NB4 (cell line): ENCODE results near the gene ANO9.

ENCODE experiments used
- CTCF ChIP-seq: IDR thresholded peaks from one replicate; pipeline ENCODE4 v1.5.1; 2012; ENCODE audit warnings: low read depth, low read length
- MAX ChIP-seq: IDR thresholded peaks from 2 replicates; pipeline ENCODE4 v1.6.1; 2011; ENCODE audit warnings: low read depth, low read length
- POLR2A ChIP-seq: IDR thresholded peaks from 2 replicates; pipeline ENCODE4 v1.6.1; 2011; ENCODE audit warnings: mild to moderate bottlenecking; ENCODE audit not compliant: insufficient read length; ENCODE audit errors: extremely low read depth

- TF ChIP-seq CTCF (no peak), POLR2A (no peak), MAX (no peak)
These were observed 4.2 kb upstream of the ANO9 start for GRCh38 chr11:445765-446588.
